ACC112 (cell line): ENCODE measurements around the gene ZMIZ1.

Source experiments
- H2AFZ ChIP-seq: fragments of 200-600 bp; sonication (generic); one replicate; pipeline ENCODE4 v1.6.0; 2017; ENCODE audit warnings: antibody characterized with exemption, low read length; ENCODE audit not compliant: unreplicated experiment
- H3K27ac ChIP-seq: fragments of 200-600 bp; sonication (generic); 2 replicates; pipeline ENCODE4 v1.5.1; 2014; ENCODE audit warnings: low read depth, mild to moderate bottlenecking, antibody characterized with exemption, low read length, moderate library complexity
- H3K27me3 ChIP-seq: fragments of 200-600 bp; sonication (generic); 2 replicates; pipeline ENCODE4 v1.6.1; 2014; ENCODE audit warnings: mild to moderate bottlenecking, antibody characterized with exemption, low read length, moderate library complexity, mixed read lengths; ENCODE audit not compliant: insufficient read depth
- H3K36me3 ChIP-seq: fragments of 200-600 bp; sonication (generic); 2 replicates; pipeline ENCODE4 v1.6.1; 2016; ENCODE audit warnings: mild to moderate bottlenecking, antibody characterized with exemption, low read length, moderate library complexity, mixed read lengths; ENCODE audit not compliant: insufficient read depth
- H3K4me1 ChIP-seq: fragments of 200-600 bp; sonication (generic); one replicate; pipeline ENCODE4 v1.6.1; 2016; ENCODE audit warnings: low read length, mixed read lengths; ENCODE audit not compliant: insufficient read depth, unreplicated experiment, control insufficient read depth
- H3K4me3 ChIP-seq: fragments of 200-600 bp; sonication (generic); 2 replicates; pipeline ENCODE4 v1.5.1; 2014; ENCODE audit warnings: mild to moderate bottlenecking, low read depth, low read length
- H3K79me2 ChIP-seq: fragments of 200-600 bp; sonication (generic); one replicate; pipeline ENCODE4 v1.6.0; 2016; ENCODE audit warnings: low read length; ENCODE audit not compliant: control insufficient read depth, unreplicated experiment, insufficient read depth

The ZMIZ1 gene

DNA sequence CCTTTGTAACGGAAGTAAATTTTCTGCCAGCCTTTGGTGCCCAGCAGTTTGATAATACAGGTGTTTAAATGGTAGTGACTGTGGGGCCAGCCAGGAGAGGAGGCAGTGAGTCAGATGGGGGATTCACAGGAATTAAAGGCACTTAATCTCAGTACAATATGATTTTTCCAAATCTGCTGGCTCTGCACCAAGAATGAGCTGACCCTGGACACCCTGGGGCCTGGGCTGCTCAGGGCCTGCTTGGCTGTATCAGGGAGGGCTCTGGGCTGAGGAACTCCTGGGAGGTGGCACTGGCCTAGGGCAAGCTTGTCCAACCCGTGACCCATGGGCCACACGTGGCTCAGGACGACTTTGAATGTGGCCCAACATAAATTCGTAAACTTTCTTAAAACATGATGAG lies 104.1 kb downstream of the ZMIZ1 start:
- Histone ChIP-seq H3K79me2 (peaks cover 2% of the 10 kb centered on the region), H3K27me3 (no peaks in the 10 kb centered on the region), H3K36me3 (no peaks in the 10 kb centered on the region), H3K4me1 (peaks cover 46% of the 10 kb centered on the region), H3K27ac (no peak overlapping the region), H2AFZ (no peak overlapping the region), H3K4me3 (no peak overlapping the region)

DNA sequence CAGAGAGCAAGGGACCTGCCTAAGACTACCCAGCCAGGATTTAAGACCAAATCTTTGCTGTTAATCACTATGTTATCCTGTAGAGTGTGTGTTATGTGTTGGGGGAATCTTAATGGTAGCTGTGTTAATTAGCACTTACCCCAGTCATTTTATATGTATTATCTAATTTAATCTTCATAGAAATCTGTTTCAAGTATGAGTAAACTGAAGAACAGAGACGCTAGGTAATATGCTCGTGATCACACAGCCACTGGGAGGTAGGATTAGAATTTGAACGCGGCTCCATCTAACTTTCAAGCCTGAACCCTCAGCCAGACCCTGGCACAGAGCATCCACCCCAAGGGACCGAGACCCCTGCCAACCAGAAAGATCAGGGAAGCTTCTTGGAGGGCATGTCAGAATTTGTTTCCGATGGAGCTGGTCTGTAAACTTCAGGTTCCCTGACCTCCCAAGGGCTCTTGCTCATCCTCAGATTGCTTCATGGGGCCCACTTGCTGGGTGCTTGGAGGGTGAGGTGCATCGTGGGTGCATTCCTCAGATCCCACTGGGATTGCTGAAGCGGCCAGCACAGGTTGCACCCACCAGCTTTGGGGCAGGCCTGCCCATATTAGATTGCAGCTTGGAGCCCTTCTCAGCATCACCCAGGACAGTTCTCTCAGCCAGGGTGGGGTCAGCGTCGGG lies 105.0 kb downstream of the ZMIZ1 start:
- Histone ChIP-seq H2AFZ (no peak overlapping the region), H3K36me3 (no peaks in the 10 kb centered on the region), H3K27ac (no peak overlapping the region), H3K79me2 (peaks cover 2% of the 10 kb centered on the region), H3K4me3 (no peak overlapping the region), H3K4me1 (peaks cover 54% of the 10 kb centered on the region), H3K27me3 (no peaks in the 10 kb centered on the region)

DNA sequence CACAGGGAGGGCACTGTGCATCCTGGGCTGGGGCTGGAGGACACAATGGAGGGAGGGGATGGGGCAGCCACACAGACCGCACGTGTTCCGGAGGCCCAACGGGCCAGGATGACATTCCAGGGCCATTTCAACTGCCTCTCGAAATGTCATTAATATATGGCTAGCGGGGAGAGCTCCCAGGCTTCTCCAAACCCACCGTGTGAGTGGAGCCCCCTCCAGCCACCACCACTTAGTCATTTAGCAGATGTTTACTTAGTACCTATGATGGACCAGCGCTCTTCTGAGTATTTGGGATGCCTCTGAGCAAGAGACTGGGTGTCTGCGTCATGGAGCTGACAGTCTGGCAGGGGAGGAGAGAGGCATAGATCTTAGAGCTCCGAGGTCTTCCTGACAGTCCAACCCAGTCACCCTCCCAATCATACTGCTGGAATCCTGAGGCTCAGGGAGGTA lies 107.3 kb downstream of the ZMIZ1 start:
- Histone ChIP-seq H2AFZ (no peak overlapping the region), H3K4me3 (no peak overlapping the region), H3K27ac (no peak overlapping the region), H3K4me1 (peaks cover 78% of the 10 kb centered on the region), H3K79me2 (peaks cover 2% of the 10 kb centered on the region), H3K27me3 (no peaks in the 10 kb centered on the region), H3K36me3 (no peaks in the 10 kb centered on the region)

DNA sequence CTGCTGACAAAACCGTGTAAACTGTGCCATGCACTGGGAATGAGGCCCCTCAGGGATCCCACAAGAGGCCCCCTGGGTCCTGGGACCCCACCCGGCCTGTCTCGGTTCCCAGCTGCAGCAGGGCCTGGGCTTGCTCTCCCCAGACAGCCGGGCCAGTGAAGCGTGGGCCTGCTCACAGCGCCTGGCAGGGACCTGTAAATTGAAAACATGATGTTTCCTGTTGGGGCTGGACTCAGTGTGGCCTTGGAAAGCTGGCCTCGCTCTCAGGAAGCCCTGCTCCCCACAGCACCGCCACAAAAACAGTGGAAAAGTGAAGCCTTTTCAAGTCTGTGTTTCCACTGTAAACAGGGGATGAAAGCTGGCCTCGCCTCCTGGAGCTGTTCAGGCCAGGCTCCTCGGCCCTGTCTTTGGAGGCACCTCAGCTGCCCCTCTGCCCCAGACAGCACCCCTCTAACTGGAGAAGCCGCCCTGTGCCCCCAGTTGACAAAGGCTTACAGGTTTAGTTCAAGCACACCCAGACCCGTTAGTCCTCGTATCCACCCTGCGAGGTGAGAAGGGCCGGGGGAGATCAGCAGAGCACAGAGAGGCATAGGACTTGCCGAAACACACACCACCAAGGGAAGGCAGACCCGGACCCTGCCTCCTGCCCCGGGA lies 108.3 kb downstream of the ZMIZ1 start:
- no peaks in the 10 kb centered on the region for H3K36me3 ChIP-seq
- H3K79me2 ChIP-seq = peaks cover 2% of the 10 kb centered on the region
- H3K4me3 ChIP-seq = no peak overlapping the region
- H3K4me1 ChIP-seq = peaks cover 87% of the 10 kb centered on the region
- H2AFZ ChIP-seq = no peak overlapping the region
- H3K27ac ChIP-seq = peak overlapping the region; percentile 62; the same call in 1 of the 2 replicates
- H3K27me3 ChIP-seq = no peaks in the 10 kb centered on the region

DNA sequence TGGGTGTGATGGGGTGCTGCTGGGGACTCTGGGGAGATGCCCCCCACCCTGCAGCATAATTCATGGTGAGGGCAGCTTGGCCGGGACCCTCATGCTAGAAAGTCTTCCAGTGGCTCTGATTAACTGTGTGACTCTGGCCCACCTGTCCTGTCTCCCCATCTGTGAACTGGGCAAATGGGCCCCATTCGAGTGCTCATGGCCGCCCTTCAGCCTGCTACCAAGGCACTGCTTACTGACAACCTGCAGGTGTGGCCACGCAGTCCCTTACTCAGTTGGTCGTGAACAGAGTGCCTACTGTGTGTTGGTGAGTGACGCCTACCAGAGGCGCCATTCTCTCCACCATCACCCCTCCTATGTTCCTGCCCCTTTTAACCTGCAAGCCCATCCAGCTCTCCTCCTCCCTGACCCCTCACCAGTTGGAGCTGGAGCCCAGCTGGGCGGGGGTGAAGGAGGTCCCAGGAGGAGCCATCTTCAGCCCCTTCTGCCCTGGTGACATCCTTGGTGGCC lies 109.4 kb downstream of the ZMIZ1 start:
- Histone ChIP-seq H2AFZ (no peak overlapping the region), H3K4me1 (peaks cover 94% of the 10 kb centered on the region), H3K4me3 (0 out of 2 replicates have a peak overlapping the region, but pooled peaks have one; percentile 6), H3K27ac (peak overlapping the region; percentile 62), H3K36me3 (no peaks in the 10 kb centered on the region), H3K79me2 (peaks cover 2% of the 10 kb centered on the region), H3K27me3 (no peaks in the 10 kb centered on the region)

DNA sequence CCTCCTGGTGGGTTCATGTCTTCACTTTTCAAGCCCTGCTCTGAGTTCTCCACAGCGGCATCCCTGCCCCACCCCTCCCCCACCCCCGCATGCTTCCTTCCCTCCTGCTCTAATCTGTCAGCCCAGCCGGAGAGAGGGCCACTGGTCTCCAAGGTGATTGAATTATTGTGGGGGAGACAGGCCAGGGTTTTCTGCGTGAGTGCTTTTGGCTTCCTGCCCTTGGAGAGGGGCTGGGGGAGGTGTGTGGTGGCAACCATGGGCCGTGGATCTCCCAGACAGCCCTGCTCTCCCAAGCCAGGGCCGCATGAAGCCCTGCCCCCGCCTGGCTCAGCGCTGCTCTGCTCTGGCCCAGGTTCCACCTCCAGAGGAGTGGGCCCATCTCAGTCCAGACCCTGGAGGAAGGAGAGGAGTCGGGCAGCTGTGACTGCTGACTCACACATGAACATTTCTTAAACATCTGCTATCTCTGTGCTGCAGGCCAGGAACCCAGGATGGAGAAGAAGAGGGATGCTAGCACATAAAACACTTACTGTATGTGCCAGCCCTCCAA lies 109.9 kb downstream of the ZMIZ1 start:
- H3K36me3 ChIP-seq = no peaks in the 10 kb centered on the region
- H2AFZ ChIP-seq = no peak overlapping the region
- H3K27me3 ChIP-seq = no peaks in the 10 kb centered on the region
- peaks cover 96% of the 10 kb centered on the region for H3K4me1 ChIP-seq
- 0 out of 2 replicates have a peak overlapping the region, but pooled peaks have one; percentile 6 for H3K4me3 ChIP-seq
- H3K27ac ChIP-seq = peak overlapping the region; percentile 62
- H3K79me2 ChIP-seq = peaks cover 2% of the 10 kb centered on the region

DNA sequence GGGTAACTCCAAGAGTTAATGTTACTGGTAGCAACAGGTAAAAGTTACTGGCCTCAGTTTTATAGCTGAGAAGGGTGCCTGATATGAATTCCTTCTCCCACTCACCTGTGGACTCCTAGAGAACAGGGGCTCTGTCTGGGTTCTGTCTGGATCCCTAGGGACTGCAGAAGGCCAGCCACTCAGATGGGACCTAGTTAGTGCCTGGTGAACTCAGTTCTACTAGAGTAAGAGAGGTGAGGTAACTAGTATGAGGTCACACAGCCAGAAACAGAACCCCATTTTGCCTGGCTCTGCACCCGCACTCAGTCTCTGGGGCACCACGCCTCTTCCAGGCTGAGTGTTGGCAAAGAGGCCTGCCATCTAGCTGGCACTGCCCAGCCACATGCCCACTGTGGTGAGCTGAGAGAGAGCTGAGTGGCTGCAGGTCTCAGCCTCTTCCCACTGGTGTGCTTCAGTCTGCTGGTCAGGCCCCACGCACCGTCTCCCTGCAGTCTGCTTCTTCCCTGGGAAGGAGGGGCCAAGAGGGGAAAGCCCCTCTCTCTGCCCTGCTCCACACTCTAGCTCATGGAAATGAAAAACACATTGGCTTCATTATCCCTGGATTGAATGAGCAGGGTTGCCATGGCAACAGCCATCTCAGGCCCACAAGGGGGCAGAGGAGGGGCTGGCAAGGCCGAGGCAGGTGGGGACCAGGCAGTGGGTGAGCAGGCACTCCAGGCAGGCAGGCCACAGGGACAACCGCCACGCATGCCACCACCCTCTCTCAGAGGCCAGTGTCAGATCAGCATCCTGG lies 110.6 kb downstream of the ZMIZ1 start:
- peak overlapping the region; percentile 62 for H3K27ac ChIP-seq
- H2AFZ ChIP-seq = no peak overlapping the region
- H3K27me3 ChIP-seq = no peaks in the 10 kb centered on the region
- H3K79me2 ChIP-seq = peaks cover 2% of the 10 kb centered on the region
- H3K4me3 ChIP-seq = no peak overlapping the region
- H3K36me3 ChIP-seq = no peaks in the 10 kb centered on the region
- peaks cover 96% of the 10 kb centered on the region for H3K4me1 ChIP-seq

DNA sequence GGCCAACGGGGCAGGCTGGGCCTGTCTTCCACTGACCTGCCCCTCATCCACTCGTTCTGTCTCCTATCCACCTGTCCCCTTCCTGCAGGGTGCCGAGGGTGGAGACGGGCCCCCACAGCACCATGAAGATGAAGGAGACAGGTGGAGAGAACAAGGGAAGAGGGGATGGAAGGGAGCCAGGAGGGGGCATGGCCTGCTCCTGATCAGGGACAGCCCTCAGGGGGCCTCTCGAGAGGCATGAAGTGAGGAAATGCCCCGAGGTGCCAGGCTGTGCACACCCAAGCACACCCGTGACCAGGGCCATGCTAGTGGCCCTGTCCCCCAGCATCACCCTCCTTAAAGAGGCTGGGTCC lies 111.2 kb downstream of the ZMIZ1 start:
- Histone ChIP-seq H3K4me1 (peaks cover 98% of the 10 kb centered on the region), H3K27me3 (no peaks in the 10 kb centered on the region), H3K79me2 (peaks cover 2% of the 10 kb centered on the region), H2AFZ (no peak overlapping the region), H3K27ac (no peak overlapping the region), H3K4me3 (no peak overlapping the region), H3K36me3 (no peaks in the 10 kb centered on the region)

DNA sequence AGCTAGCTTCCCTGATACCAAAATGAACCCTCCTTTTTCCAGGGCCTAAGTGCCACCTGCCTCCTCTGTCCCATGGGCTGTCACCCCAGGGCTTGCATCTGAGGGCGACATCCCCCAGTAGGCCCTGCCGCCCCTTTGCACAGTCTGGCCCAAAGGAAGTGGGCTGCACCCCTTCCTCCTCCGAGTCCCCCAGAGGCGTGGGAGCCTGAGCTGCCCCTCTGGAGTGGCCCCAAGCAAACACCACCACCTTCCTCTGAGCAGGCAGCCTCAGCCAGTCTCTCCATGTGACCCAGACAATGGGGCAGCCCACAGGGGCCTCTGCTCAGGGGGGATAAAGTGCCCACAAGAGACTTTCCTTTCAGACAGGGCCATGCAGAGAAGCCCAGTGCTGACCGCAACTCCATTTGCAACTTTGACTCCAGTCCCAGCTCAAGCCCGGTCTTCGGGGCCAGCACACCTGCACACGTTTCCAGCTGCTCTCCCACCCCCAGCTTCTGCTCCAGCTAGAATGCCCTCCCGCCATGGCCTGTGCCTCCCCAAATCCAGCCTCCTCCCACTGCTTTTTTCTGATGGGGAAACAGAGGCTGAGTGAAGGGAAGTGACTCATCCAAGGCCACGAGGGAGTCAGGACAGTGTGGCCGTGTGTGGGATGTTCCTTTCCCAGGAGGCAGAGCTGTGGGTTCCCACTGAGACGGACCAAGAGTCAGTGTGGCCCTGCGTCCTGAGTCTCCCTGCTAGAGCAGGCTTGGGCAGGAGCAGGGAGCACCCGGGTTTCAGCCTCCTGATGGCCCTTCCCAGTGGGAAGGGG lies 111.9 kb downstream of the ZMIZ1 start:
- Histone ChIP-seq H3K27ac (peak overlapping the region; percentile 48), H3K4me1 (peaks cover 98% of the 10 kb centered on the region), H3K4me3 (no peak overlapping the region), H3K36me3 (no peaks in the 10 kb centered on the region), H3K27me3 (no peaks in the 10 kb centered on the region), H3K79me2 (peaks cover 2% of the 10 kb centered on the region), H2AFZ (no peak overlapping the region)

DNA sequence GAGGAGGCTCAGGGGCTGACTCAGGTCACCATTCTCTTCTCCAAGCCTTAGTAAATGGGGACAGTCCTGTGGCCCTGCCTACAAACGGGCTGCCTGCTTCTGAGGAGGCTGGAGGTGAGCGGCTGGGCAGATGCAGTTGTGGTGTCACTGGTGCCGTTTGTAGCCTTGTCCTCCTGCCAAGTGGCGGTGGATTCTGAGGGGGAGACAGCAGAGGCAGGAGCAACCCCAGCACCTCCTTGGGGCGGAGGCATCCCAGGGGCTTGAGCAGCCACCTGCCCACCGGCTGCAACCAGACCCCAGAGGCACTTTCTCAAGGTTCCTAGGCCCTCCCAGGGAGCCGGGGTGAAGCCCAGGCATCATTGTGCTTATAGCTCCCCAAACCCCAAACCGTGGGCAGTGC lies 112.5 kb downstream of the ZMIZ1 start:
- peaks cover 99% of the 10 kb centered on the region for H3K4me1 ChIP-seq
- peak overlapping the region; percentile 48 for H3K27ac ChIP-seq
- no peak overlapping the region for H2AFZ ChIP-seq
- H3K79me2 ChIP-seq = peaks cover 2% of the 10 kb centered on the region
- H3K27me3 ChIP-seq = no peaks in the 10 kb centered on the region
- no peak overlapping the region for H3K4me3 ChIP-seq
- H3K36me3 ChIP-seq = no peaks in the 10 kb centered on the region
